HepG2 (cell line): ENCODE measurements around the gene DHX8. TPM values are rescaled to one million over a fixed set of nuclear protein-coding genes. Genes with fewer than 3 reads are reported as not detected.

Experiments used
- FOXP1 ChIP-seq, 2 experiments: fragments of 450-650 bp in 1 of 2; IDR thresholded peaks; 2 replicates each; pipeline ENCODE4 v1.6.1; 2017 to 2018; ENCODE audit warnings: antibody characterized with exemption in 1 of 2
- GATAD2A ChIP-seq: IDR thresholded peaks from 2 replicates; pipeline ENCODE4 v1.6.1; 2016
- GPN1 ChIP-seq: sonication (generic); formaldehyde crosslinking; IDR thresholded peaks from 2 replicates; pipeline ENCODE4 v1.5.1; 2020; ENCODE audit warnings: missing genetic modification reagents, borderline replicate concordance
- HNRNPL ChIP-seq: fragments of 200-400 bp; formaldehyde crosslinking; IDR thresholded peaks from 2 replicates; pipeline ENCODE4 v1.6.1; 2017; ENCODE audit warnings: mild to moderate bottlenecking, low read depth, low read length
- JUND ChIP-seq: sonication (generic); formaldehyde crosslinking; IDR thresholded peaks from 2 replicates; pipeline ENCODE4 v1.8.0; 2022; ENCODE audit warnings: mild to moderate bottlenecking, missing genetic modification reagents
- KAT8 ChIP-seq: IDR thresholded peaks from 2 replicates; pipeline ENCODE4 v1.6.1; 2016; ENCODE audit warnings: missing genetic modification reagents, missing compliant biosample characterization
- KLF13 ChIP-seq: sonication (generic); formaldehyde crosslinking; IDR thresholded peaks from 2 replicates; pipeline ENCODE4 v1.4.0; 2020; ENCODE audit warnings: mild to moderate bottlenecking, missing genetic modification reagents
- PAXIP1 ChIP-seq: sonication (generic); formaldehyde crosslinking; conservative IDR thresholded peaks from 2 replicates; pipeline ENCODE4 v1.4.0; 2020; ENCODE audit warnings: mild to moderate bottlenecking, missing genetic modification reagents, moderate library complexity
- TBX3 ChIP-seq: fragments of 450-650 bp; IDR thresholded peaks from 2 replicates; pipeline ENCODE4 v1.6.1; 2017; ENCODE audit warnings: antibody characterized with exemption, mild to moderate bottlenecking, inconsistent platforms, borderline replicate concordance
- ZBTB49 ChIP-seq: sonication (generic); formaldehyde crosslinking; IDR thresholded peaks from 2 replicates; pipeline ENCODE4 v1.4.0; 2020; ENCODE audit warnings: missing genetic modification reagents, borderline replicate concordance
- ZNF264 ChIP-seq: sonication (generic); formaldehyde crosslinking; IDR thresholded peaks from 2 replicates; pipeline ENCODE4 v1.4.0; 2020; ENCODE audit warnings: missing genetic modification reagents
- ZNF335 ChIP-seq: sonication (generic); formaldehyde crosslinking; IDR thresholded peaks from 2 replicates; pipeline ENCODE4 v1.4.0; 2020; ENCODE audit warnings: missing genetic modification reagents
- polyA plus RNA-seq, 8 experiments: library from polyadenylated mRNA; depleted of rRNA in 3 of 8; stranded (reverse) in 7 of 8; unstranded in 1 of 8; fragments of >200 nt; fragmentation: Illumina TruSeq in 4 of 8; extraction: Trizol in 4 of 8; gene quantifications; 2 replicates each; pipeline versions ENCODE4 v1.2.1 to v1.2.3, GENCODE V29; 2011 to 2016; ENCODE audit warnings: low read depth in 4 of 8, missing spikeins in 1 of 8, mixed read lengths in 1 of 8; ENCODE audit not compliant: insufficient read depth in 1 of 8
- total RNA-seq, 5 experiments: library from RNA; depleted of rRNA; stranded (reverse); fragments of >200 nt; fragmentation: Illumina TruSeq; extraction: Trizol; gene quantifications; 2 replicates each; pipeline ENCODE4 v1.2.3, GENCODE V29; 2016; ENCODE audit warnings: low read depth in 1 of 5
- TF ChIP-seq, protein P1 (sequence below): sonication (generic); formaldehyde crosslinking; IDR thresholded peaks from 2 replicates; pipeline ENCODE4 v1.4.0; 2020; ENCODE audit warnings: mild to moderate bottlenecking, missing genetic modification reagents
- TF ChIP-seq, protein P2 (sequence below): sonication (generic); formaldehyde crosslinking; conservative IDR thresholded peaks from 2 replicates; pipeline ENCODE4 v1.8.0; 2022; ENCODE audit warnings: low read depth, missing genetic modification reagents
- TF ChIP-seq, protein P3 (sequence below): sonication (generic); formaldehyde crosslinking; IDR thresholded peaks from 2 replicates; pipeline ENCODE4 v1.5.0; 2020; ENCODE audit warnings: missing genetic modification reagents
- TF ChIP-seq, protein P4 (sequence below): sonication (generic); formaldehyde crosslinking; IDR thresholded peaks from 2 replicates; pipeline ENCODE4 v1.5.0; 2020; ENCODE audit warnings: mild to moderate bottlenecking, missing genetic modification reagents

The DHX8 gene
- total and polyA plus RNA-seq, 2 of the 13 experiments (the other 11 are each of a cell fraction or from before 2014, with no cell fraction given) = 24.8 to 48.9 TPM

DNA sequence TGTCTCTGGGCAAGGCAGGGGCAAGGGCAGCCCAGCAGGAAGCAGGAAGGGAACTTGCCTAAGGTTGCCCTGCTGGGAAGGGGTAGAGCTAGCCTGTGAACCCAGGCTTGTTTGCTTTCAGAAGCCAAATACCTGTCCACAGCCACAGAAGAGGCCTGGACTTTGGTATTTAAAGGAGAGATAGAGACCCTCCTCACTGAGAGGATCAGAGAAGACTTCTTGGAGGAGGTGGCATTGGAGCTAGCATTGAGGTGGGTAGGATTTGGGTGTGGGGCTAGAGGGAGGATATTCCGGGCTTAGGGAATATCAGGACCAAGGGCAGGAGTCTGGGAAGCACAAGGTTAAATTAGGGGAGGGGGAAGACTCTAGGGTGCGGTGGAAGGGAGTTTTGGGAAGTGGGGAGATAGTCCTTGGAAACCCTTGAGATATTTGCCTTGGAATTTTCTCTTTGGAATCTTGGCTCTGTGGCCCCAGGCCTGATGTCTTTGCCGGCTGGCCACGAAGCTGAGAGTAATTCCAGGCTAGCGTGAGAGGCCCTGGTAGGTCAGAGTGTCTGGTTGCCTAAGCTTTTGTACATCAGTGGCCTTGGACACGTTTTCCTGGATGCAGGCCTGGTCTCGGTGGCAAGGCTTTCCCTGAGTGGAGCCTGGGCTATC lies 75.5 kb downstream of the DHX8 start (continued):
- TF ChIP-seq, protein P1, sequence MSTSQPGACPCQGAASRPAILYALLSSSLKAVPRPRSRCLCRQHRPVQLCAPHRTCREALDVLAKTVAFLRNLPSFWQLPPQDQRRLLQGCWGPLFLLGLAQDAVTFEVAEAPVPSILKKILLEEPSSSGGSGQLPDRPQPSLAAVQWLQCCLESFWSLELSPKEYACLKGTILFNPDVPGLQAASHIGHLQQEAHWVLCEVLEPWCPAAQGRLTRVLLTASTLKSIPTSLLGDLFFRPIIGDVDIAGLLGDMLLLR (CRISPR knock-in tag) = no peak
- peak; percentile 58 for TF ChIP-seq KAT8 (CRISPR knock-in tag)
- peak; percentile 82 for TF ChIP-seq PAXIP1 (CRISPR knock-in tag)
- peak; percentile 72 for TF ChIP-seq HNRNPL
- TF ChIP-seq TBX3 = no peak
- no peak for TF ChIP-seq GPN1
- no peak for TF ChIP-seq JUND (CRISPR knock-in tag)
- no peak for TF ChIP-seq ZBTB49
- TF ChIP-seq FOXP1 (IDR thresholded peaks at IDR 0.05) = no peak
- no peak for TF ChIP-seq FOXP1 (CRISPR knock-in tag; IDR thresholded peaks at IDR 0.05)
- TF ChIP-seq, protein P2, sequence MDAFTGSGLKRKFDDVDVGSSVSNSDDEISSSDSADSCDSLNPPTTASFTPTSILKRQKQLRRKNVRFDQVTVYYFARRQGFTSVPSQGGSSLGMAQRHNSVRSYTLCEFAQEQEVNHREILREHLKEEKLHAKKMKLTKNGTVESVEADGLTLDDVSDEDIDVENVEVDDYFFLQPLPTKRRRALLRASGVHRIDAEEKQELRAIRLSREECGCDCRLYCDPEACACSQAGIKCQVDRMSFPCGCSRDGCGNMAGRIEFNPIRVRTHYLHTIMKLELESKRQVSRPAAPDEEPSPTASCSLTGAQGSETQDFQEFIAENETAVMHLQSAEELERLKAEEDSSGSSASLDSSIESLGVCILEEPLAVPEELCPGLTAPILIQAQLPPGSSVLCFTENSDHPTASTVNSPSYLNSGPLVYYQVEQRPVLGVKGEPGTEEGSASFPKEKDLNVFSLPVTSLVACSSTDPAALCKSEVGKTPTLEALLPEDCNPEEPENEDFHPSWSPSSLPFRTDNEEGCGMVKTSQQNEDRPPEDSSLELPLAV = no peak
- no peak for TF ChIP-seq KLF13 (CRISPR knock-in tag)
- TF ChIP-seq ZNF264 (CRISPR knock-in tag) = peak; percentile 82
- TF ChIP-seq ZNF335 (CRISPR knock-in tag) = peak; percentile 28
- TF ChIP-seq, protein P3, sequence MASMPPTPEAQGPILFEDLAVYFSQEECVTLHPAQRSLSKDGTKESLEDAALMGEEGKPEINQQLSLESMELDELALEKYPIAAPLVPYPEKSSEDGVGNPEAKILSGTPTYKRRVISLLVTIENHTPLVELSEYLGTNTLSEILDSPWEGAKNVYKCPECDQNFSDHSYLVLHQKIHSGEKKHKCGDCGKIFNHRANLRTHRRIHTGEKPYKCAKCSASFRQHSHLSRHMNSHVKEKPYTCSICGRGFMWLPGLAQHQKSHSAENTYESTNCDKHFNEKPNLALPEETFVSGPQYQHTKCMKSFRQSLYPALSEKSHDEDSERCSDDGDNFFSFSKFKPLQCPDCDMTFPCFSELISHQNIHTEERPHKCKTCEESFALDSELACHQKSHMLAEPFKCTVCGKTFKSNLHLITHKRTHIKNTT (CRISPR knock-in tag) = no peak
- TF ChIP-seq, protein P4, sequence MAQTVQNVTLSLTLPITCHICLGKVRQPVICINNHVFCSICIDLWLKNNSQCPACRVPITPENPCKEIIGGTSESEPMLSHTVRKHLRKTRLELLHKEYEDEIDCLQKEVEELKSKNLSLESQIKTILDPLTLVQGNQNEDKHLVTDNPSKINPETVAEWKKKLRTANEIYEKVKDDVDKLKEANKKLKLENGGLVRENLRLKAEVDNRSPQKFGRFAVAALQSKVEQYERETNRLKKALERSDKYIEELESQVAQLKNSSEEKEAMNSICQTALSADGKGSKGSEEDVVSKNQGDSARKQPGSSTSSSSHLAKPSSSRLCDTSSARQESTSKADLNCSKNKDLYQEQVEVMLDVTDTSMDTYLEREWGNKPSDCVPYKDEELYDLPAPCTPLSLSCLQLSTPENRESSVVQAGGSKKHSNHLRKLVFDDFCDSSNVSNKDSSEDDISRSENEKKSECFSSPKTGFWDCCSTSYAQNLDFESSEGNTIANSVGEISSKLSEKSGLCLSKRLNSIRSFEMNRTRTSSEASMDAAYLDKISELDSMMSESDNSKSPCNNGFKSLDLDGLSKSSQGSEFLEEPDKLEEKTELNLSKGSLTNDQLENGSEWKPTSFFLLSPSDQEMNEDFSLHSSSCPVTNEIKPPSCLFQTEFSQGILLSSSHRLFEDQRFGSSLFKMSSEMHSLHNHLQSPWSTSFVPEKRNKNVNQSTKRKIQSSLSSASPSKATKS (CRISPR knock-in tag) = no peak
- TF ChIP-seq GATAD2A (CRISPR knock-in tag) = peak; percentile 63
